GM19035 (cell line): ENCODE measurements around the gene PDGFC.
"Not testable (repeated sequence)": the region's sequence is repeated elsewhere in the genome, so short reads cannot be mapped to it uniquely, and the experiment has no call there.

Source experiments
- ATAC-seq: cut with Tn5 transposase; IDR thresholded peaks from one replicate; pipeline ENCODE4 v1.9.1; 2021; ENCODE audit not compliant: unreplicated experiment

The PDGFC gene

GRCh38 chr4:156952078-156952759 is 19.4 kb downstream of the PDGFC start:
- no peak for ATAC-seq

DNA sequence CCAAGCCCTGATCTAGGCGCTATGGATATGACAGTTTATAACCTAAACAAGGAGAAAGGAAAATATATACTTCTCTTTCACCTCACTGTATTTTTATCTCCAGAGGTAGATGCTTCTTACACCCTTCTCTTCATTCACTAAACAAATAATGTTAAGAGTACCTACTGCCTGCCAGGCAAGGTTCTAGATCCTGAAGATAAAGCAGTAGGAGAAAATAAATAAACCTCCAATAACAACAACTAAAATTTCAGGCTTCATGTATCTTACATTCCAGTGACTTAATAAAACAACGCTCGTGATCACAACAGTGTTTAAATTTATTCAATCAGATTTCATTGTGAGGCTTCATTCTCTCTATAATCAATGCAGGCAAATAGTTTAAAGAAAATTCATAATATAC is 20.7 kb downstream of the PDGFC start:
- ATAC-seq: no peak

GRCh38 chr4:156950090-156950489 is 21.5 kb downstream of the PDGFC start:
- ATAC-seq: no peak

- no peak for ATAC-seq
Measured at GRCh38 chr4:156949373-156949814, 22.2 kb downstream of the PDGFC start.

GRCh38 chr4:156948738-156949137 is 22.9 kb downstream of the PDGFC start:
- ATAC-seq: no peak

DNA sequence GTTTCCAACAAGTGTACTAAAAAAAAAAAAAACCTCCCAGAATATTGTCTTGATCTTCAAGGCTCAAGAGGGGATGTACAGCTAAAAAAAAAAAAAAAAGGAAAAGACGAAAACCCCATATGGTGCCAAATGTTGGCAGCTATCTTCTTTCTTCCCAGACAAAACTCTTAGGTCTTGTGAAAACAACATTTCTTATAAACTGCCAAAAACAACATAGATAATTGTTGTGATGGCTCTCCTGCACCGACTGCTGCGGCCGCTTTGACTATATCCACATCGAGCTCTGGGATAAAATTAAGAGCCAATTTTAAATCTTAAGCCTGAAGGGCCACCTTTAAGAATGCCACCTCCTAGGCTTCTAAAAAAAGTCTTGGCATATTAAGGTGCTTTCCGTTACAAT is 23.5 kb downstream of the PDGFC start:
- no peak for ATAC-seq

DNA sequence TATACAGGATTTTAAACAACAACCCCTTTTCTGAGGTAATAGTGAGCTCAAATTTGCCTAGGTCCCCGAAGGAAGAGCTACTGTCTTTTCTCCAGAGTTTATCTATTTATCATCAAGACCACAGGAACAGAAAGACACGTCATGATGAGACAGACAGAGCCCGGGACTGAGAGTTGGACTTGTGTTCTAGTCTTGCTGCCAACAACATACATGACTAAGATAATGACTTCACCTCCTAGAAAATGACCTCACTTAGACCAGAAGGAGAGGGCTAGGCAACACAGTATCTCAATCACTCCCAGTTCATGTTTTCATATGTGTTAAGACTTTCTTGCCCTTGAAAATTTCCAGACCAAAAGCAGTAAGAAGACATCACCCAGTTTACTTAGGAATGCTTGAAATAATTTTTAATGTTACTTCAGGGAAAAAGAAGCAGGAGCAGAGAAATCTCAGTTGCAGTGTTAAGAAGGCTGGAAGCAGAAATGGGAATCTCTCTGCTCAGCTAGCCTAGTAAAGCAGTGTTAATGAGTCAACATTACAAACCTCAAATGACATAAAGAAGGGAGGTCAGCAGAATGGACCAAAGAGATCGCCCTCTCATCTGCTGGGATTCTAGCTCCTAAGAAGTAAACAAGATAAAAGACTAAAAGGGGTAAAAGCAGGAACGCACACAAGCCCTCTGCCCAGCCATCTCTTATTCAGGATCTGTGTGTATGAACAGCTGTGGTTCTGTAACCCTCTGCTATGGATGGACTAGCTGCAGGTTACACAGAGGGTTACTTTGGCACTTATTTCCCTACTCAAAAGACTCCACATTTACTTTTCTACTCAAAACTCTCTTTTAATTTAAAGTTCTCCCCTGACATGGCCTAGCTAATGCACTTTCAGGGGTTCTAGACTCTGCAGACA is 24.8 kb downstream of the PDGFC start:
- ATAC-seq: no peak

DNA sequence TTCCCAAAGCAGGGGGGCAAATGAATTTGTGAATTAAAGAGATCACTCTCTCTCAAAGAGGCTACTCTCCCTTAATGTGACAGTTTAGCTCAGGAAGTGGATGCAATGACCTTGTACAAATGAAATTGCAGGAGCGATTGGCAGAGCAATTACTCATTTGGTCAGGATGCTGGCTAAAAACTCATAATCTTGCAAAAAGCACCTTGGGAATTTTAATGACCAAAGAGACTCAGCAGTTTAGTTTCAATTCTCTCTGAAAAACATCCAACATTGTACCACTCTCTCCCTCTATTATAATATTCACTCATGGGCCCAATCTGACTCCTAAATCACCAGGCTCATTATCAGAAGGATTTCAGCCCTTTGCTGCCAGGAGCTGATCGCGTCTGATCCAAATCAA is 26.1 kb downstream of the PDGFC start:
- no peak for ATAC-seq

GRCh38 chr4:156942991-156943390 is 28.6 kb downstream of the PDGFC start:
- no peak for ATAC-seq

DNA sequence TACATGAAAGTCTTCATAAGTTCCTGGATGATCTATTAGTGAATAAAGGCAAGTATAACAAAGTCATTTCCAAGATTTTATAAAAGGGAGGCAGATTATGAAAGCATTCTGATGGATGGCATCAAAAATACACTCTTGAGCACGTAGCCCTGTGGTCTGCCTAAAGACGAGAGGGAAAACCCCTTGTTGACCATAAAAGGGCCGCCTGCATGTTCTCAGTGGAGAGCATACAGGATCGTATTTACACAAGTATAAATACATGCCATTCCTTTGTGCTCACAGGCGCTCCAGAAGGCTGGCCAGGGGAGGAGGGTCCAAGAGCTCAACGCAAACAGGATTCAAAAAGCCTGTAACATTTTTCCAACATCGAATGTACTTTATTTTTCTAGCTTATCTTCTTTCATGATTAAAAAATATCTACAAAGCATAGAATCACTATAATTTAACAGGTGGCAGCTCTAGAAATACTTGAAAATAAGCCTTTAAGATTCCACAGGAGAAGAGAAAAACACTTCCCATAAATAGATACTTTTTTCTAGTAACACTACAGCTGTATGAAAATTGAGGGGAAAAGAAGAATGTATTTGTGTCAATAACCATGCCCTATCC is 29.6 kb downstream of the PDGFC start:
- no peak for ATAC-seq

DNA sequence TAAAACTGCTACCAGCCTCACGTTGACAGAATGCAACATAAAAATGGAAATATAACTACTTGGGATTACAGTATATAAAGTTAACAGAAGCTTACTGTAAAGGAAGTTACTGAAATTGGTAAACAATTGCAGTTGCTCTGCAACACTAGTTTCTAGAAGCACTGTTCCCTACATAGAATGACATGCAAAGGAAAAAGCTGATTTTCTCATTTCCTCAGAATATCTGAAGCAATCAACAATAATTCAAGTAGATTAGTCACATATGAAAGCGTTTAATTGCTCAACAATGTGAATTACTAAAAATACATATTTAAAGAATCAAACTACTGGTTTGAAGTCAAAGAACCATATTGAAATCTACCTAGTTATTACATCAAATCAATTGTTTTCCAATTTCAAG is 31.8 kb downstream of the PDGFC start:
- no peak for ATAC-seq

DNA sequence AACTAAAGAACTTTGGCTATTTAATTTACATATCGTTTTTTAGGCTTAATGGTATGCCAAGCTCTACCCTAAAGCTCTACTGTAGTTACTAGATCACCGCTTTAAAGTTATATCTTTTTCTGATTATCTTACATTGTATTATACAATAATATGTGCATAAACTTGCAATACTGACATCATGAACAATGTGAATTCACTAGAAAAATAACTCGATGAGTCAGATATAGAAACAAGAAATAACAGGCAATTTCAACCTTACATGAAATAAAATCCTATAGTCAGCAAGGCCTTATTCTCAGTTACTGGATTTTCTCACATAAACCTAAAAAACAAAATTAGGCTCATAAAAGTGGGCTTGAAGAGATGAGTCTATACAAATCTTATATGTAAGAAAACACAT is 32.5 kb downstream of the PDGFC start:
- no peak for ATAC-seq

DNA sequence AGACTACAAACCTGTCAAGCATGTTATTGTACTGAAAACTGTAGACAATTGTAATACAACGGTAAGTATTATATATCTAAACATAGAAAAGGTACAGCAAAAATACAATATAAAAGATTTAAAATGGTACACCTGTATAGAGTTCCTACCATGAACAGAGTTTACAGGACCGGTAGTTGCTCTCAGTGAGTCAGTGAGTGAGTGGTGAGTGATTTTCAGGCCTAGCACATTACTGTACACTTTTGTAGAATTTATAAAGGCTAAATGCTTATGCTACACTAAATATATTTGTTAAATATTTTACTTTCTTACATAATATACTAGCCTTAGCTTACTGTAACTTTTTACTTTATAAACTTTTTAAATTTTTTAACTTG is 37.4 kb downstream of the PDGFC start:
- no peak for ATAC-seq

DNA sequence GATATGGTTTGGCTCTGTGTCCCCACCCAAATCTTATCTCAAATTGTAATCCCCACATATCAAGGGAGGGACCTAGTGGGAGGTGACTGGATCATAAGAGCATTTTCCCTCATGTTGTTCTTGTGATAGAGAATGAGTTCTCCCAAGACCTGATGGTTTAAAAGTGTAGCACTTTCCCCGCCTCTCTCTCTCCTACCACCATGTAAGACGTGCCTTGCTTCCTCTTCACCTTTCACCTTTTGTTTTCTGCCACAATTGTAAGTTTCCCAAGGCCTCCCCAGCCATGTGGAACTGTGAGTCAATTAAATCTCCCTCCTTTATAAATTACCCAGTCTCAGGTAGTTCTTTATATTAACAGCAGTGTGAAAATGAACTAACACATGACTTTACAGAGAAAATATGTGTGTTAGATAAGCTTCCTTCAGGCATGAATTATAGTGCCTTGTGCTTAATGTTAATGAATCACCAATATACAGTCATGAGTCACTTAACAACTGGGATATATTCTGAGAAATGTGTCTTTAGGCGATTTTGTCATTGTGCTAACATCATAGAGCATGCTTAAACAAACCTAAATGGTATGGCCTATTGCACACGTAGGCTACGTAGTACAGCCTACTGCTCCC is 37.9 kb downstream of the PDGFC start:
- ATAC-seq: no peak

DNA sequence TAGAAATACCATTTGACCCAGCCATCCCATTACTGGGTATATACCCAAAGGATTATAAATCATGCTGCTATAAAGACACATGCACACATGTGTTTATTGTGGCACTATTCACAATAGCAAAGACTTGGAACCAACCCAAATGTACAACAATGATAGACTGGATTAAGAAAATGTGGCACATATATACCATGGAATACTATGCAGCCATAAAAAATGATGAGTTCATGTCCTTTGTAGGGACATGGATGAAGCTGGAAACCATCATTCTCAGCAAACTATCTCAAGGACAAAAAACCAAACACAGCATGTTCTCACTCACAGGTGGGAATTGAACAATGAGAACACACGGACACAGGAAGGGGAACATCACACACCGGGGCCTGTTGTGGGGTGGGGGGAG is 39.2 kb downstream of the PDGFC start:
- not testable (repeated sequence) for ATAC-seq

- no peak for ATAC-seq
Measured at GRCh38 chr4:156931267-156931666, 40.3 kb downstream of the PDGFC start.

GRCh38 chr4:156929386-156930105 is 42.1 kb downstream of the PDGFC start:
- no peak for ATAC-seq

GRCh38 chr4:156924774-156925315 is 46.8 kb downstream of the PDGFC start:
- ATAC-seq: no peak

DNA sequence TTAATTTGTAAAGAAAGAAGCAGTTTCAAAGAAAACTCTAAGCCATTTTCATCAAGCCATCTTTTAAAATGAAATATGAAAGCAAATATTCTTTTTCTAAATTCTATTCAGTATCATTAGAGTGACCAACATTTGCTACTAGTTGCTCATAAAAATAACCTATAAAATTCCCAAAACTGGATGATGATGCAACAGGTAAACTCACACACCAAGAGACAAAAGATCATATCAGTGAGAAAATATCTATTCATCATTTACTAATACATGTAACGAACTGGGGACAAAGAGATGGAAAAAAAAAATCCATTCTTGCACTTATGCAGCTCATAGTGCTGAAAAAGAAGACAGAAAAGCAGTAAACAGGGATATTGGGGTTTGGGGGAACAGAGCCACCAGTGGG is 48.1 kb downstream of the PDGFC start:
- no peak for ATAC-seq

- ATAC-seq: no peak
Measured at GRCh38 chr4:156915221-156915620, 56.4 kb downstream of the PDGFC start.

DNA sequence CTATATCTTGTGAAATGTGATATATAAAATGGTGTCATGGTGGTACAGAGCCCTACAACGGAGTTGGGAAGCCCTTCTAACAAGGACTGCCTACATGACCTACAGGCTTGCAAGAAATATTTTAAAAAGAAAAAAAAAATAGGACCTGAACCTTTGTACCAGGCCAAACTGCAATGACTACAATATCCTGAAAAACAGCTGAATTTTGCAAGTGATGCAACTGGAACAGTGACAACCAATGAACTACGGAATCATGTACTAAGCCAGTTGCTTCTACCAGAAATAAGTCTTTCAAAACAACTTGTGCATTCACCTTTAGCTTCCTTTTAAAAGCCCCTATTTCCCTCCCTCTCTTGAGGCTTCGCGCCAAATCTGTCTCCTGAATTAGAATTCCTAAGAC is 58.4 kb downstream of the PDGFC start:
- ATAC-seq: no peak
